GM19397 (cell line): ENCODE data around the gene FOXP1.
A peak's percentile ranks its signal among the peaks of the same experiment; 100 is the strongest.
"Not testable (repeated sequence)": the region's sequence is repeated elsewhere in the genome, so short reads cannot be mapped to it uniquely, and the experiment has no call there.

Experiments
- ATAC-seq: cut with Tn5 transposase; IDR thresholded peaks from one replicate; pipeline ENCODE4 v1.9.1; 2021; ENCODE audit warnings: mild to moderate bottlenecking, moderate library complexity; ENCODE audit not compliant: unreplicated experiment

FOXP1 gene

GRCh38 chr3:71454512-71455403, 128.8 kb downstream of the FOXP1 start:
- no peak for ATAC-seq

GRCh38 chr3:71453822-71454511, 129.6 kb downstream of the FOXP1 start:
- no peak for ATAC-seq

DNA sequence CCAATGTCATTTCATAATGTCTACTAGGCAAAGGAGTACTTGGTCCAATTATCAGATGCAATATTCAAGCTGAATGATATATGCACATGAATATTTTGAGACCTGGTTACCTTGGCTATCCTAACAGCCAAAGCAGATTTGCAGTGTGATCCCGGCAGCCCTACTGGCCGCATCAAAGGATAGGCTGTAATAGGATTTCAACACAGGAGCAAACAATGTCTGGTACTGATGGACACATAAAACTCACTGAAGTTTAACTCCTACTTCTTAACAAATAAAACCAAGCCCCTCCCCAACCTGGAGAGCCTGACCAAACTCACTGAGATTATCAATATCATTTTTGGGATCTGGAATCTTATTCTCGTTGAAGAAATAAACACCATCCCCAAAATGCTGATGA, 130.2 kb downstream of the FOXP1 start:
- no peak for ATAC-seq

DNA sequence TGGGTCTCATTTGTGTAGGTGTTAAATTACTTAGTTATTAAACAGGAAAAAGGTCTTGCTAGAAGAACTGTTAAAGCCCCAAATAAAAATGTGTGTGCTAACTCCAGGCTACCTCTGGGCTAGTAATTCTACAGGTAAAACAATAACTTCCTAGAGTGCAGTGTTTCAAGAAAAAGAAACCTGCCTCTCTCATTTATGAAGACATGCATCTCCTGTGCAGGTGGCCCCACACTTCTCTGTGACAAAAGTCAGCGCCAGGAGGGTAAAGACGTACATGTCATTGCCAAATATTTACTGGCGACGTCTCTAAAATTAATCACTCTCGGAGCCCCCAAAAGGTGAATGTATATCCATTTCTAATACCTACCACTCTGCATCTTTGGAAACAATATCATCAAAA, 131.7 kb downstream of the FOXP1 start:
- ATAC-seq, result no peak

DNA sequence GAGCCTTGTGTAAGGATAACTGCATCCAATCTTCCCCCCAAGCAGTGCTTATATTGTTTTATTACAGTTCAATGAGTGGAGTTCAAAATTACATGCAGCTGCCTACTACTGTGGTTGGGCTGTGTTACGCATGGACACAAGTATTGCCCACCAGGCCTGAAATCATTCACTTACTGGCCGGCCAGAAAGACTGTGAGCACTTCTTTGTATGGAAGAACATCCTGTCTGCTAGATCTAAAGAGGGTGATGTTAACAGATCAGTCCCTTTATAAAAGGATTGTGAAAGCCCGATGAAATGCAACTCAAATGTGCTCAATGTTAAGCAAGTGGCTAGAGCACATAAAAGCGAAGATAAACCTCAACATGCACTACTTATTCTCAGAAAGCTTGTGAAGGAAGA, 132.5 kb downstream of the FOXP1 start:
- no peak for ATAC-seq

GRCh38 chr3:71450162-71450561, 133.4 kb downstream of the FOXP1 start:
- ATAC-seq, result no peak

DNA sequence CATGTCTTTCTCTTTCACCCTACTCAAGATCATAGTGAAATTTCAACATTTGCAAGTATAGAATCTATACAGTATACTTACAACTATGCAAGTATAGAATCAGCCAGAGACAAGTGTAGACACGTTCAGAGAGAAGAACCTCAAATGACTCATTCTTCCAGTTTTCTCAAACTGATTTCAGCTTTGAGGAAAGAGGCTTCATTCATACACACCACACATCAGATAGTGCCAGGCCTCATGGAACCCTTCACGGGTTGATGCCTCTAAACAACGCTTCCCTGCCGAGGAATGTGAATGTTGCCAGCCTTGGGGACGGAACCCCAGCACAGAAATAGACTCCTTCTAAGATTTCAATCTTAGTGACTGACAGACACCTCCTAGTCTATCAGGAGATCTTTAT, 135.7 kb downstream of the FOXP1 start:
- ATAC-seq, result no peak

DNA sequence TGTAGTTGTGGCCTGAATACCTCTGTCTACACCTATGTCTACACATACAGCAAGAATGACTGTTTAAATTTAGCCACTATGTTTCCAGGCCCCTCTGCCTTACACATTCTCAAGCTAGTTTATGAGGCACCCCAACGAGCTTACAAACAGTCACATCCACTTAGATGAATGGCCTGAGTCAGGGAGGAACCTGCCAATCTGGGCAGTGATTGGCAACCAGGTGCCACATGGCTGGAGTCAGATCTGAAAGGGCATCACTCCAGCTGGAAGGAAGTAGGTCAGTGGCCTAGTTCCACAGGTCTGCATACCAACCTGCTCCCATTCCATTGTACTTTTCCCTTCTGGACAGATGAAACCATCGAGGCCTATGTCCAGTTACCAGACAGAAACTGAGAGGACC, 136.3 kb downstream of the FOXP1 start:
- no peak for ATAC-seq

DNA sequence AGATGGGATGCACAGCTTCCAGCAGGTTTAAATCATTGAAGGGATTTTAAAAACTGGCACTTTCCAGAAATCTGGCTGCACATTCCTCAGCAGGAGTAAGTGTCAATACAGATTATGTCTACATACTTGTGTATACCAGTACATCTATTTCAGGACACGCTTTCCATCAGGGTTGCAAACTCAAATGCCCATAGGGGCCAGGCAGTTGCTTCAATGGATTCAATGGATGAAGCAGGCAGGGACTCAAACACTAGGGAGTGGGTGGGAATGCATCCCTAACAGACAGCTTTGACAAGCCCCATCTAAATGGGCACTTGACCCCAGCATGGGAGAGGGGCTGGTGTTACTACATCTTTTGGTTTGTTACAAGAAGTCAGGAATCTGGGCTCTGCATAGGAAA, 136.8 kb downstream of the FOXP1 start:
- ATAC-seq, result no peak

DNA sequence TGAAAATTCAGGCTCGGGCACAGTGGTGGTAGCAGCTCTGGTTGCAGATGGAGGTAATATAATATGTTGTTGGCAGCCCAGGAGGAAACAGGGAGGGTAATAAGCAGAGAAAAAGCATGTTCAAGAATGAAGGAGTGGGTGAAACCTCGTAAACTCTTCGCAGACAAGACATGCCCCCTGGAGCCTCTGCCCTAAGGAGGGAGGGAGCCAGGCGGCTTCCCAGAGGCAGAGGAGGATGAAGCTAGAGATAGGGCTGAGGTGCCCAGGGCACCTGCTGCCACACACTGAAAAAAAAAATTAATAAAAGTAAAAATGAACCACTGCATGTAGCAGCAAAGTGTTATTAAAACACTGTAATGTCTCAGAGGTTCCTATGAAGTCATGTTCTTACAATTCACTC, 137.3 kb downstream of the FOXP1 start:
- no peak for ATAC-seq

DNA sequence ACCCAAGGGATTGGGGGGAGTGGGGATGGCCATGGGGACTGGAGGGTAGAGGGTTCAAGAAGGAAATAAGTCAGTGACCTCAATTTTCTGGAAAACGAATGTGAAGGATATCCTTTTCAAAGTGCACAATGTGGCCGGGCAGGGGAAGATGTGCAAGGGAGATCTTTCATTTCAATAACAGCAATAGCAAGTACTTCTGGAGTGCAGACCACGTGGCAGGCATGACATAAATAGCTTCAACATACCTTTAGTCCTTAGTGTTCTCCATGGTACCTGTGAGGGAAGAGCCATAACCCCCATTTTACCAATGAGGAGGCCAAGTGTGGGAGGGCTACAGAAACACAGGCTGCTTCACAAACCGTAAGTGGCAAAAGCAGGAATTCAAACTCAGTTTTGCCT, 138.7 kb downstream of the FOXP1 start:
- no peak for ATAC-seq

- peak; percentile 81 for ATAC-seq
Observed at GRCh38 chr3:71444028-71444860, 139.3 kb downstream of the FOXP1 start.

GRCh38 chr3:71443332-71443731, 140.2 kb downstream of the FOXP1 start:
- ATAC-seq, result no peak

GRCh38 chr3:71442652-71443042, 140.9 kb downstream of the FOXP1 start:
- no peak for ATAC-seq

- ATAC-seq, result no peak
Observed at GRCh38 chr3:71441925-71442651, 141.4 kb downstream of the FOXP1 start.

DNA sequence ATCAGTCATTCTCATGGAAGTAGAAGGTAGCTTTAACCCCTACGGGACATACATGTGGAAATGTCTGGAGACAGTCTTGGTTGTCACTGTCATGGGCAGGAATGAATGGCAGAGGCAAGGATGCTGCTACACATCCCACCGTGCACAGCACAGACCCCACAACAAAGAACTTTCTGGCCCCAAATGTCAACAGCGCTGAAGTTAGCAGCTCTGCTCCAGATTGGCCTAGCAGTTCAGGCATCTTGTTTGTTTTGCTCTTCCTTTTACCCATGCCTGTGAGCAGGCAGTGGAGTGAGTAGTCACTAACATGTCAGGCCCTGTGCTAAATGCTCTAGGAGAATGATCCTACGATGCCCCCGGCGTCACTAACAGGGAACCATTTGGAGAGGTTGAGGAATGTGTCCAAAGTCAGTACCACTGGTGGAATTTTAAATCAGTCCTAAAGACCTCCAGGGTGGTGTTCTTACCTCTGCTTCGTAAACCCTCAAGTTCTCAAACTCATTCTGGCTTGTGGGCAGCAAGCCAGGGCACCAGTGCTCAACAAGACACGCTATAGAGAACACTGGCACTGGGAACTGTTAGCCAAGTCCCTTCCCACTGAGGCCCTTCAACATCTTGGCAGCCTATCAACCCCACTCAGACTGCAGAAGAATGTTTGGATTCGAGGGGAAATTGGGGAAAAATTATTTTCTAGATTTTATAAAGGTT, 142.2 kb downstream of the FOXP1 start:
- no peak for ATAC-seq

GRCh38 chr3:71438904-71439303, 144.6 kb downstream of the FOXP1 start:
- ATAC-seq, result no peak

- ATAC-seq, result no peak
Observed at GRCh38 chr3:71438071-71438685, 145.3 kb downstream of the FOXP1 start.

DNA sequence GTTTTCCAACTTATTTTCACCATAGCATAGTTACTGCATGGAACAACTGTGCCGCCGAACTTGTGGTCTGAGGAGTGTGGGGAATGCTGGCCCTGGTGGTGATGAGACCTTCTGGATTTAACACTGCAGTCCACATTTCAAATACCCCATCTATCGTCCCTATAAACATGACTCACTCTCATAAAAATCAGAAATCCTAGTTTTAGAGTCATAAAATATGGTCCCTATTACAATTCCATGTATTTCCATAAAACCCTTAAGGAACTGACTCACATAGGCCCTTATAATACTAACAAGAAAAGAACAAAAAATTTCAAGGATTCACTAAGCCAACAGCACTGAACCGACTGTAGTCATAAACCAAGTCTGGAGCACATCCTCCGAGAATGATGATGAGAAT, 147.2 kb downstream of the FOXP1 start:
- ATAC-seq, result no peak

DNA sequence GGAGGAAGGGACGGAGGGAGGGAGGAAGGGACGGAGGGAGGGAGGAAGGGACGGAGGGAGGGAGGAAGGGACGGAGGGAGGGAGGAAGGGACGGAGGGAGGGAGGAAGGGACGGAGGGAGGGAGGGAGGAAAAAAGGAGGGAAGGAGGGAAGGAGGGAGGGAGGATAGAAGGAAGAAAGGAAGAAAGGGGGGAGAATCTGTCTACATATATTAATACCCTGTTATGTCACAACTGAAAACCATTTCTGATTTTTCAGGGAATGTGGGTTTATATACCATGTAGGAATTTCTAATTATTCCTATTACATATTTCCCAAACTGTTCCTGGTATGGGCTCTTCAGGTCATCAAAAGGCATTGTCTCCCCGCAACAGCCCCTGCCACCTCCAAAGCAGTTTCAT, 147.7 kb downstream of the FOXP1 start:
- not testable (repeated sequence) for ATAC-seq
